CD4-positive, CD25-positive, alpha-beta regulatory T cell (primary cell): ENCODE data around the gene PIP4K2B. TPM values are rescaled to one million over a fixed set of nuclear protein-coding genes. Genes with fewer than 3 reads are reported as not detected.
"Not testable (repeated sequence)": the region's sequence is repeated elsewhere in the genome, so short reads cannot be mapped to it uniquely, and the experiment has no call there.

Source experiments
- ATAC-seq, 2 donors: fragments of 150-1000 bp; cut with Tn5 transposase; one replicate each; pipeline ENCODE4 v1.10.0; 2021; ENCODE audit warnings: low read depth in 2 of 2, moderate number of reproducible peaks in 2 of 2, moderate library complexity in 1 of 2
- DNase-seq, 3 donors: peaks; one replicate each; pipeline versions ENCODE4 v3.0.0 to v3.0.0-alpha.2; 2012 to 2022; ENCODE audit warnings: mixed read lengths in 1 of 3
- H3K27ac ChIP-seq: one replicate; pipeline ENCODE4 v1.7.0; 2013; ENCODE audit warnings: mild to moderate bottlenecking, low read length; ENCODE audit not compliant: insufficient read depth, poor library complexity, severe bottlenecking
- H3K27me3 ChIP-seq: one replicate; pipeline ENCODE4 v1.7.0; 2013; ENCODE audit warnings: low read length; ENCODE audit not compliant: control insufficient read depth, insufficient read depth
- H3K36me3 ChIP-seq: one replicate; pipeline ENCODE4 v1.7.0; 2013; ENCODE audit warnings: mild to moderate bottlenecking, low read length, moderate library complexity; ENCODE audit not compliant: control insufficient read depth, insufficient read depth
- H3K4me1 ChIP-seq: 2 replicates; pipeline ENCODE4 v1.7.0; 2013; ENCODE audit warnings: mild to moderate bottlenecking, low read length; ENCODE audit not compliant: insufficient read depth, control insufficient read depth, poor library complexity, severe bottlenecking
- H3K4me3 ChIP-seq: one replicate; pipeline ENCODE4 v1.7.0; 2013; ENCODE audit warnings: low read depth, mild to moderate bottlenecking, low read length, moderate library complexity
- H3K9me3 ChIP-seq, 2 experiments: 1 replicate in 1 of 2; 2 replicates in 1 of 2; pipeline ENCODE4 v1.7.0; 2013; ENCODE audit warnings: low read length in 2 of 2, mild to moderate bottlenecking in 1 of 2, moderate library complexity in 1 of 2; ENCODE audit not compliant: control insufficient read depth in 2 of 2
- H3K27ac Mint-ChIP-seq, 3 donors: one replicate each; pipeline ENCODE4 v1.8.0; 2020 to 2022; ENCODE audit warnings: mild to moderate bottlenecking in 3 of 3, mixed read lengths in 3 of 3, moderate library complexity in 2 of 3
- H3K27me3 Mint-ChIP-seq: one replicate; pipeline ENCODE4 v1.8.0; 2022; ENCODE audit warnings: mild to moderate bottlenecking, mixed read lengths
- H3K36me3 Mint-ChIP-seq: one replicate; pipeline ENCODE4 v1.8.0; 2020; ENCODE audit warnings: mixed read lengths
- H3K4me1 Mint-ChIP-seq, 4 donors: one replicate each; pipeline ENCODE4 v1.8.0; 2020 to 2022; ENCODE audit warnings: mixed read lengths in 4 of 4, mild to moderate bottlenecking in 1 of 4
- H3K4me3 Mint-ChIP-seq, 4 donors: one replicate each; pipeline ENCODE4 v1.8.0; 2020 to 2022; ENCODE audit warnings: mild to moderate bottlenecking in 4 of 4, mixed read lengths in 4 of 4, moderate library complexity in 3 of 4
- H3K9me3 Mint-ChIP-seq, 7 donors: one replicate each; pipeline ENCODE4 v1.8.0; 2020 to 2022; ENCODE audit warnings: mixed read lengths in 7 of 7, mild to moderate bottlenecking in 3 of 7, moderate library complexity in 2 of 7
- polyA plus RNA-seq, 4 donors: library from polyadenylated mRNA; unstranded; fragments of 300-500 nt; fragmentation: Illumina TruSeq; gene quantifications; one replicate each; pipeline ENCODE4 v1.2.3, GENCODE V29; 2021
- total RNA-seq: library from RNA; stranded (reverse); gene quantifications from one replicate; pipeline ENCODE4 v1.2.3, GENCODE V29; 2022

Gene PIP4K2B
- total and polyA plus RNA-seq, 5 donors from 2014 or later = 11.6 to 29.5 (median 17.6) TPM

DNA sequence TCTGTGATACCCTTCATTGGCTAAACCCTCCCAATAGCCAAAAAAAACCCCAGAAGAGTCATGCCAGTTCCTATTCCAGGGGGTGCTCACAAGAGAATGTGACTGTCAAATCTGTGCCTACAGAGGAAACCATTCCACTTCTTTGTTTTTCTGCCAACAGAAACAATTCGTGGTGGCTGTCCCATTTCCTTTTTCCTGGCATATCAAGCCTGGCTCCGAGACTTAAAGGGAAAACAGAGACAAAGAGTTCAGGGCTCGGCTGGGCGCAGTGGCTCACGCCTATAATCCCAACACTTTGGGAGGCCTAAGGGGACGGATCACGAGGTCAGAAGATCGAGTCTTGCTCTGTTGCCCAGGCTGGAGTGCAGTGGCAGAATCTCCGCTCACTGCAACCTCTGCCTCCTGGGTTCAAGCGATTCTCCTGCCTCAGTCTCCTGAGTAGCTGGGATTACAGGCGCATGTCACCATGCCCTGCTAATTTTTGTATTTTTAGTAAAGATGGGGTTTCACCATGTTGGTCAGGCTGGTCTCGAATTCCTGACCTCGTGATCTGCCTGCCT lies 9.1 kb downstream of the PIP4K2B start:
- H3K27ac Mint-ChIP-seq, H3K27me3 Mint-ChIP-seq, H3K9me3 ChIP-seq, H3K27me3 ChIP-seq, DNase-seq, ATAC-seq, H3K9me3 Mint-ChIP-seq, H3K4me3 ChIP-seq, H3K4me3 Mint-ChIP-seq, H3K4me1 ChIP-seq, H3K27ac ChIP-seq: not testable (repeated sequence)
- H3K36me3 Mint-ChIP-seq = peaks cover 24% of the 10 kb centered on the region
- peaks cover 15% of the 10 kb centered on the region for H3K36me3 ChIP-seq
- peaks cover 11 to 33% (median 21%) of the 10 kb centered on the region in 4 donors for H3K4me1 Mint-ChIP-seq

DNA sequence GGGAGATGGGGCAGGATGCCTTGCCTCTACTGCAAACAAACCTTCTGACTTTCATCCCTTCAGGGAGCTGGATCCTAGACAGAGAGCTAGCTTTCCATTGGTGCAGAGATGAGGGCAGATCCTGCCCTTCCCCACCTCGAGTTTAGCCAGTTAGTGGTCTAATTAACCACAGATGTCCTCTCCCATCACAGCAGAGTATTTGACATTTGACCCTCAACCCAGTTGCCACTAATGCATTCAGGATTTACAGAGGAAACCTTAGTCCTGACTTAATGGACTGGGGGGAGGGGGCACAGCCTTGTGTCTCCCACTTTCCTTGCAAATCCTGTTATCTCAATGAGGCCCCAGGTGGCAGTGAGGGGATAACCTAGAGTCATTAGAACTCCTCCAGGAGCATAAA lies 10.2 kb downstream of the PIP4K2B start:
- no peak overlapping the region for H3K4me3 ChIP-seq
- H3K9me3 ChIP-seq = no peaks in the 10 kb centered on the region
- no peak overlapping the region for H3K27ac ChIP-seq
- Mint-ChIP-seq H3K27ac (peak overlapping the region in 1 of 3 donors; percentile 35), H3K4me1 (peaks cover 11 to 29% (median 15%) of the 10 kb centered on the region in 4 donors), H3K36me3 (peaks cover 32% of the 10 kb centered on the region), H3K27me3 (no peaks in the 10 kb centered on the region), H3K9me3 (no peaks in the 10 kb centered on the region), H3K4me3 (no peak overlapping the region)
- ATAC-seq = no peak
- H3K27me3 ChIP-seq = no peaks in the 10 kb centered on the region
- H3K36me3 ChIP-seq = peaks cover 26% of the 10 kb centered on the region
- no peaks in the 10 kb centered on the region for H3K4me1 ChIP-seq
- no peak for DNase-seq

- not testable (repeated sequence) for ATAC-seq, H3K27ac ChIP-seq, H3K27me3 Mint-ChIP-seq, DNase-seq, H3K4me3 ChIP-seq, H3K9me3 ChIP-seq, H3K4me3 Mint-ChIP-seq, H3K4me1 ChIP-seq, H3K27me3 ChIP-seq, H3K9me3 Mint-ChIP-seq
- peaks cover 29% of the 10 kb centered on the region for H3K36me3 Mint-ChIP-seq
- H3K27ac Mint-ChIP-seq = peak overlapping the region in 1 of 3 donors; percentile 43
- H3K4me1 Mint-ChIP-seq = peaks cover 8 to 23% (median 12%) of the 10 kb centered on the region in 4 donors
- H3K36me3 ChIP-seq = peaks cover 37% of the 10 kb centered on the region
Measured at GRCh38 chr17:38787999-38788398, 11.4 kb downstream of the PIP4K2B start.

- Histone ChIP-seq H3K27ac (no peak overlapping the region), H3K4me1 (no peaks in the 10 kb centered on the region), H3K4me3 (no peak overlapping the region), H3K27me3 (no peaks in the 10 kb centered on the region), H3K9me3 (no peaks in the 10 kb centered on the region), H3K36me3 (peaks cover 51% of the 10 kb centered on the region)
- H3K27ac Mint-ChIP-seq = no peak overlapping the region
- ATAC-seq (no peak), DNase-seq (no peak)
- no peaks in the 10 kb centered on the region for H3K9me3 Mint-ChIP-seq
- H3K27me3 Mint-ChIP-seq = no peaks in the 10 kb centered on the region
- peaks cover 22% of the 10 kb centered on the region for H3K36me3 Mint-ChIP-seq
- peaks cover 7 to 16% (median 12%) of the 10 kb centered on the region in 4 donors for H3K4me1 Mint-ChIP-seq
- H3K4me3 Mint-ChIP-seq = no peak overlapping the region
Measured at GRCh38 chr17:38786372-38786771, 13.0 kb downstream of the PIP4K2B start.

DNA sequence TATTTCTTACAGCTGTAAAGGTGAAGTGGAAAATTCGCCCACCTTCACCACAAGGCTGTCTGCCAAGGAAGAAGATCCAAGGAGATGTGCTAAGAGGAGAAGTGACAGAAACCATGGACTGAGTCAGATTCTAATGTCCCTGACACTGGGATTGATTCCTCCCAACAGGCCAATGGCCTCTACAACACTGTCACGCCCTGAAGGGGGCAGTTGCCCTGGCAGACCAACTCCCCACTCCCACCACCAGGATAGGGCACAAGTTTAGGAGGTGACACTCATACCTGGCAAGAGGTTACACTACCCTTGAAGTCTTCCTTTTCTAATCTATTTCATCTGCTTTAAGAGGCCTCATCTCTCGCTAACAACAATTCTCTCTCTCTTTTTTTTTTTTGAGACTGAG lies 16.1 kb downstream of the PIP4K2B start:
- Mint-ChIP-seq H3K4me3 (no peak overlapping the region), H3K27me3 (no peaks in the 10 kb centered on the region), H3K4me1 (peaks cover 0 to 4% (median 2%) of the 10 kb centered on the region in 4 donors), H3K9me3 (no peaks in the 10 kb centered on the region), H3K36me3 (peaks cover 41% of the 10 kb centered on the region), H3K27ac (no peak overlapping the region)
- H3K4me3 ChIP-seq = no peak overlapping the region
- ATAC-seq (no peak), DNase-seq (no peak)
- no peaks in the 10 kb centered on the region for H3K27me3 ChIP-seq
- H3K4me1 ChIP-seq = no peaks in the 10 kb centered on the region
- no peaks in the 10 kb centered on the region for H3K9me3 ChIP-seq
- H3K36me3 ChIP-seq = peaks cover 79% of the 10 kb centered on the region
- H3K27ac ChIP-seq = no peak overlapping the region

DNA sequence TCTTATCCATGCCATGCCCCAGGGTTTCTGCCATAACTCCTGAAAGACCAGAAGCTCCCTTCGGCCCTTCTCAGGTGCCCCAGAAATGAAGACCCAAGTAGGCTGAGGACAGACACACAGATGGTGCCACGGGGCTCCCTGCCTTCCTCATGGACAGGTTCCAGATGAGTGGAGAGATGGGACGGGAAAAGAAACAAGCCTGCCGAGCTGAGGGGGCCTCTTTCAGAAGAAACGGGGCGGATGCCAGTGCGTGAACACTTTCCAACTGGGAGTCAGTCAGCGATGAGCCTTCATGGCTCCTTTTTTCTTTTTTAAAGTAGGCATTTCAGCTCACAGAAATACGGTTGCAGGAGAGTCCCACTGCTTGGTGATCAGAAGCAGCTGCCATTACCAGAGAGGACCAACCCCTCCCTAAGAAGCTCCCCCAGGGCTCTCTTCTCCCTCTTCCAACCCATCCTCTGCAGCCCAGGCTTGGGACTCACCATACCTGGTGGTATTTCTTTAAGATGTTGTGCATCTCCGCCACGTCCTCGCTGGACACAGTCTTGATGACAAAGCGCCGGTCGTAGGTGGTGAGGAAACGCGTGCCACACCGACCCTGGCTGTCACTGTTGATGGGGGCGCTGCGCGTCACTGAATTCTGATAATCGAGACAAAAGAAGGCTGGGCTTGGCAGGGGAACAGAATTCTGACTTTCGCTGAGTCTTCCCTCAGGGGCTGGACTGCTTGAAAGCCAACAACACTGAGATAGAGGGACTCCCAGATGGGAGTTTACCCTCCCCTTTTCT lies 19.2 kb downstream of the PIP4K2B start:
- Mint-ChIP-seq H3K36me3 (peaks cover 43% of the 10 kb centered on the region), H3K4me3 (no peak overlapping the region), H3K27ac (no peak overlapping the region), H3K4me1 (peaks cover 0 to 4% (median 0%) of the 10 kb centered on the region in 4 donors), H3K9me3 (no peaks in the 10 kb centered on the region), H3K27me3 (no peaks in the 10 kb centered on the region)
- H3K4me1 ChIP-seq = no peaks in the 10 kb centered on the region
- H3K36me3 ChIP-seq = peaks cover 90% of the 10 kb centered on the region
- H3K9me3 ChIP-seq = no peaks in the 10 kb centered on the region
- no peak overlapping the region for H3K4me3 ChIP-seq
- DNase-seq (no peak), ATAC-seq (no peak)
- no peaks in the 10 kb centered on the region for H3K27me3 ChIP-seq
- H3K27ac ChIP-seq = no peak overlapping the region

- Mint-ChIP-seq H3K27ac (peak overlapping the region in 1 of 3 donors; percentile 80), H3K4me1 (peaks cover 0 to 4% (median 0%) of the 10 kb centered on the region in 4 donors), H3K9me3 (no peaks in the 10 kb centered on the region), H3K4me3 (no peak overlapping the region), H3K36me3 (peaks cover 46% of the 10 kb centered on the region), H3K27me3 (no peaks in the 10 kb centered on the region)
- Histone ChIP-seq H3K4me1 (no peaks in the 10 kb centered on the region), H3K27me3 (no peaks in the 10 kb centered on the region), H3K36me3 (peaks cover 84% of the 10 kb centered on the region), H3K4me3 (no peak overlapping the region), H3K9me3 (no peaks in the 10 kb centered on the region), H3K27ac (no peak overlapping the region)
- DNase-seq = no peak
- ATAC-seq = no peak
Measured at GRCh38 chr17:38777641-38778250, 21.6 kb downstream of the PIP4K2B start.
